ENCODE results near the gene PLCL1.

PLCL1 gene

DNA sequence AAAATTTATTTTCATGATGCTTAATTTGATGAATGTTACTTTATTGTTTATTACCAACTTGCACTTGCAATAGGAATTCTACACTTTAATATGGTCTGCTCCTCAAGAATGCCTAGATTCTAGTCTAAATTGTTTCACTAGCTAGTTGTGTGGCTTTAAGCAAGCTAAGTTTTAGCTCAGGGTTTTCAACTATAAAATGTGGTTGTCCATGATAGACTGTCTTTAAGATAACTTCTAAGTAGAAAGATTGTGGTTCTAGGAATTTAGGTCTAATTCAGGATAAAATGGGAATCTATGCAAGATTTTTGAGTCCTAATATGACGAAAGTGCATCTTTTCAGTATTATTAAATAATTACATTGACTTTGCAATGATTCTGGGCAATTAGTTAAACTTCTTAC lies 294.0 kb downstream of the PLCL1 start:
- no peaks in the 10 kb centered on the region for H3K4me1 Mint-ChIP-seq
- no peak for DNase-seq (ENCODE audit: low spot score in 2 of 2)
- H3K9me3 Mint-ChIP-seq = no peaks in the 10 kb centered on the region
- no peak for ATAC-seq (replicated peaks; ENCODE audit: extremely low read depth, poor library complexity, severe bottlenecking)
- no peaks in the 10 kb centered on the region for H3K36me3 Mint-ChIP-seq (ENCODE audit: insufficient read depth)
- H3K27ac Mint-ChIP-seq (ENCODE audit: low read depth) = no peak overlapping the region
- H3K27me3 Mint-ChIP-seq = no peaks in the 10 kb centered on the region
- H3K4me3 Mint-ChIP-seq = no peak overlapping the region

DNA sequence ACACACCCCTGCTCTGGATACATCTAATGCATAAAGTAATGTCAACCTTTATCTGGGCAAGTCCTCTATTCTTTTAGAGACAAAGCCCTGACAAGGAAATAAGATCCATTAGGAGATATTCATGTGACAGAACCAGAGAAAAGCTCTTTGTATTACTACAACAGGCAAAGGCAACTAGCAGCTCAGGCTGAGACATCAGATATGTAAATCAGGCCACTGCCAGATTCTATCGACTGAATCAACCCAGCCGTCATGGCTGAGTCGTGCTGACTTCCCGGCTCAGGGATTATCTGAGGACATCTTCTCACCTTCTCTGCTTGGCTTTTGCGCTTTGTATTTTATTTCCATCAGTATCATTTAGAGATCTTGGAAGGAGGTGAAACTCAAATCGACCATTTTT lies 294.5 kb downstream of the PLCL1 start:
- H3K9me3 Mint-ChIP-seq = no peaks in the 10 kb centered on the region
- no peaks in the 10 kb centered on the region for H3K4me1 Mint-ChIP-seq
- no peak overlapping the region for H3K27ac Mint-ChIP-seq (ENCODE audit: low read depth)
- H3K27me3 Mint-ChIP-seq = no peaks in the 10 kb centered on the region
- ATAC-seq (replicated peaks; ENCODE audit: extremely low read depth, poor library complexity, severe bottlenecking) (no peak), DNase-seq (ENCODE audit: low spot score in 2 of 2) (no peak)
- no peak overlapping the region for H3K4me3 Mint-ChIP-seq
- H3K36me3 Mint-ChIP-seq (ENCODE audit: insufficient read depth) = no peaks in the 10 kb centered on the region

DNA sequence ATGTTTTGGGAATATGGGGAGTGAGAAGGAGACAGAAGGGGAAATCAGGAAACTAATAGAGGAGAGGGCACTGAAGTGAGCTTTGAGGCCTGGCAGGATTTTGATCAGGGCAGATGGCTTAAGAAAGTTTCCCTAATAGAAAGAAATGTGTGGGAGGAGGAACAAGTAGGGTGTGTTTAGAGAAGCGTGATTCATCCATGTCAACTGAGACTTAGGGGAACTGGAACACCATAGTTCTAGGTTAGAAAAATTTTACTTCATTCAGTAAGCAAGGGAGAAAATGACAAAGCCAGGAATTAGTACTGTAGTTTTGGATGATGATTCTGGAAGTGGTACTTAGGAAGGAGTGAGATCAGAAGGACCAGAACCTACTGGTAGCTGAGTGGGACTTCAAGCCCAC lies 296.0 kb downstream of the PLCL1 start:
- Mint-ChIP-seq H3K9me3 (no peaks in the 10 kb centered on the region), H3K4me3 (no peak overlapping the region), H3K4me1 (no peaks in the 10 kb centered on the region), H3K27ac (ENCODE audit: low read depth) (no peak overlapping the region), H3K27me3 (no peaks in the 10 kb centered on the region), H3K36me3 (ENCODE audit: insufficient read depth) (no peaks in the 10 kb centered on the region)
- DNase-seq (ENCODE audit: low spot score in 2 of 2) = no peak
- ATAC-seq (replicated peaks; ENCODE audit: extremely low read depth, poor library complexity, severe bottlenecking) = no peak

DNA sequence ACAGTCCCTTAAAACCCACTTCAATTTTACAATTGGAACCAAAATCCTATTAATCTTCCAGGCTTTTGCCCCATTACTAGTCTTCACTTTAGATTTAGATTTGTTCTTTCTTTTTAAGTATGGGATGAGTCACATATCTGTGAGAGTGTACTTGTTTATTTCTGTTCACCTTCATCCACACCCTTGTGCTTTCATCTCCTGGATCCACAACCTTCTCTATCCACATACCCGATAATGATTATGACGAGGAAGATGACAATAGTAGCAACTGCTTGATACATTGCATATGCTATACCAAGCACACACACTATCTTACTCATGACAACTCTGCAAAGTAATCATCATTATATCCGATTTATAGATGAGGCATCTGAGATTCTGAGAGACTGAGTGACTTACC lies 297.3 kb downstream of the PLCL1 start:
- Mint-ChIP-seq H3K4me1 (no peaks in the 10 kb centered on the region), H3K27ac (ENCODE audit: low read depth) (no peak overlapping the region), H3K9me3 (no peaks in the 10 kb centered on the region), H3K27me3 (no peaks in the 10 kb centered on the region), H3K4me3 (no peak overlapping the region), H3K36me3 (ENCODE audit: insufficient read depth) (no peaks in the 10 kb centered on the region)
- no peak for ATAC-seq (replicated peaks; ENCODE audit: extremely low read depth, poor library complexity, severe bottlenecking)
- DNase-seq (ENCODE audit: low spot score in 2 of 2) = no peak

DNA sequence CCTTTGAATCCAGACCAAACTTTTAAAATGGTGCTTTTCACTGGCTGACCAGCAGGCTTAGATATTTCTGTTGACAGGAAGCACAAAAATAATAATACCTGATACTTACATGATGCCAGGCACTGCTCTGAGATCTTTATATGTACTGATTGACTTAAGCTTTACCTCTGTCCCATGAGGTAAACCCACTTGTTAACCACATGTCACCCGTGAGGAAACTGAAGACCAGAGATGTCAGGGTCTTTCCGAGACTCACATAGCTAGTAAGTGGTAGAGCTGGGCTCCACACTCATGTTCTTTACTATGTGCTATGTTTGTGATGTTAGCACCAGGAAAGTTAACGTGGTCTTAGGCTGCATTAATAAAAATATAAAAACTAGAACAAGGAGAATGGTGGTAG lies 297.7 kb downstream of the PLCL1 start:
- H3K9me3 Mint-ChIP-seq = no peaks in the 10 kb centered on the region
- H3K27ac Mint-ChIP-seq (ENCODE audit: low read depth) = no peak overlapping the region
- no peaks in the 10 kb centered on the region for H3K27me3 Mint-ChIP-seq
- H3K36me3 Mint-ChIP-seq (ENCODE audit: insufficient read depth) = no peaks in the 10 kb centered on the region
- DNase-seq (ENCODE audit: low spot score in 2 of 2) (no peak), ATAC-seq (replicated peaks; ENCODE audit: extremely low read depth, poor library complexity, severe bottlenecking) (no peak)
- no peak overlapping the region for H3K4me3 Mint-ChIP-seq
- H3K4me1 Mint-ChIP-seq = no peaks in the 10 kb centered on the region

DNA sequence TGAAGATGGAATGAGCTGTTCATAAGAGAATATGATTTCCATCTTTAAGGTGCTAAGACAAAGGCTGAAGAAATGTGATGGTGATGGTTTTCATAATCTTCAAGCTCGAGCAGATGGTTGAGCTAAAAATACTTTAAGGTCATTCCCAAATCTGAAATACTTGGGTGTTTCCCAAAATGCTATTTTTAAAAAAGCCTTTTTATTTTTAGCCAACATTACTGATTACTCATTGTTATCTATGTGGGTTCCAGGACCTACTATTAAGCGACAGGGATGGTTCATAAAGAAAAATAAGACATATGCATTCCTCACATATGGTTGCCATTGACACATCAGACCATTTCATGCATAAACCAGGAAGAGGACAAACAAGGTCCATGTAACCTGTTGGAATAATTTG lies 298.5 kb downstream of the PLCL1 start:
- H3K27ac Mint-ChIP-seq (ENCODE audit: low read depth) = no peak overlapping the region
- no peaks in the 10 kb centered on the region for H3K9me3 Mint-ChIP-seq
- H3K4me1 Mint-ChIP-seq = no peaks in the 10 kb centered on the region
- no peak for ATAC-seq (replicated peaks; ENCODE audit: extremely low read depth, poor library complexity, severe bottlenecking)
- no peaks in the 10 kb centered on the region for H3K36me3 Mint-ChIP-seq (ENCODE audit: insufficient read depth)
- no peak overlapping the region for H3K4me3 Mint-ChIP-seq
- DNase-seq (ENCODE audit: low spot score in 2 of 2) = no peak
- H3K27me3 Mint-ChIP-seq = no peaks in the 10 kb centered on the region

DNA sequence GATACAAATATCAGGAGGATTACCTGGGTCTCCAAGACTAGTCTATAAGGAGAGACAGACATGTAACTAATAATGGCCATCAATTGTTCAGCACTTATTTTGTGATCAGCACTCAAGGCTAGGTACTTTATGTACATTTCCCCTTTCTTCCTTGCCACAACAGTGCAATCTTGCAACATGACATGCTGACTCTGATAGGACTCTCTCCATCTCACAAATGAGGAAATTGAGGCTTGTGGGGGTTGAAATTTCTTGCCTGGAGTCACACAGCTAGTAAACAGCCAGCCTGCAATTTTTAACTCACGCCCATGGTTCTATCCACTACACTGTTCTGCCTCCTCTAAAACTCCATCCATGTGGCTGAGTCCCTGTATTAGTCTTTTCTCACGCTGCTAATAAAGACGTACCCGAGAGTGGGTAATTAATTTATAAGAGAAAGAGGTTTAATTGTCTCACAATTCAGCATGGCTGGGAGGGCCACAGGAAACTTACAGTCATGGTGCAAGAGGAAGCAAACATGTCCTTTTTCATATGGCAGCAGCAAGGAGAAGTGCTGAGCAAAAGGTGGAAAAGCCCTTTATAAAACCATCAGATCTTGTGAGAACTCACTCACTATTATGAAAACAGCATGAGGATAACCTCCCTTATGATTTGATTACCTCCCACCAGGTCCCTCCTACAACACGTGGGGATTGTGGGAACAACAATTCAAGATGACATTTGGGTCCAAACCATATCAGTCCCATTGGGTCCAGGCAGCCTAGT lies 302.4 kb downstream of the PLCL1 start:
- H3K27ac Mint-ChIP-seq (ENCODE audit: low read depth) = no peak overlapping the region
- H3K9me3 Mint-ChIP-seq = no peaks in the 10 kb centered on the region
- no peak overlapping the region for H3K4me3 Mint-ChIP-seq
- peak; percentile 24 for ATAC-seq (replicated peaks; ENCODE audit: extremely low read depth, poor library complexity, severe bottlenecking)
- H3K27me3 Mint-ChIP-seq = no peaks in the 10 kb centered on the region
- DNase-seq (ENCODE audit: low spot score in 2 of 2) = no peak
- no peaks in the 10 kb centered on the region for H3K4me1 Mint-ChIP-seq
- no peaks in the 10 kb centered on the region for H3K36me3 Mint-ChIP-seq (ENCODE audit: insufficient read depth)

DNA sequence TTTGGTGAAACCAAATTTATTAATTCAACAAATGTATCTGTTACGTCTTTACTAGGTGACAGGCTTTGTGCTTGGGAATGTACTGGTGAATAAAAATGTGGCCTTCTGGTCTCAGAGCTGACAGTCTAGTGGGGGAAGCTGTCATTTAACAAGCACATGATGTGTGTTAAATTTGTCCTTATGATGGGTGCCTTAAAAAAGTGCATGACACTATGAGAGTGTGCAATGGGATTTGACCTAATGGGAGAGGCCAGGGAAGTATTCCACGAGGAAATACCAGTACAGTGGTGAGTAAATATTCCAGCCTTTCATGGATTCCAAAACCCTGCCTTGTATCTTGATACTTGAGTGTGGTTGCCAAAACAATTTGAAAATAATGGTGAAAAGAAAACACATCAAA lies 308.9 kb downstream of the PLCL1 start:
- Mint-ChIP-seq H3K27me3 (no peaks in the 10 kb centered on the region), H3K4me3 (no peak overlapping the region), H3K4me1 (no peaks in the 10 kb centered on the region), H3K36me3 (ENCODE audit: insufficient read depth) (no peaks in the 10 kb centered on the region), H3K27ac (ENCODE audit: low read depth) (no peak overlapping the region), H3K9me3 (no peaks in the 10 kb centered on the region)
- no peak for ATAC-seq (replicated peaks; ENCODE audit: extremely low read depth, poor library complexity, severe bottlenecking)
- DNase-seq (ENCODE audit: low spot score in 2 of 2) = no peak

DNA sequence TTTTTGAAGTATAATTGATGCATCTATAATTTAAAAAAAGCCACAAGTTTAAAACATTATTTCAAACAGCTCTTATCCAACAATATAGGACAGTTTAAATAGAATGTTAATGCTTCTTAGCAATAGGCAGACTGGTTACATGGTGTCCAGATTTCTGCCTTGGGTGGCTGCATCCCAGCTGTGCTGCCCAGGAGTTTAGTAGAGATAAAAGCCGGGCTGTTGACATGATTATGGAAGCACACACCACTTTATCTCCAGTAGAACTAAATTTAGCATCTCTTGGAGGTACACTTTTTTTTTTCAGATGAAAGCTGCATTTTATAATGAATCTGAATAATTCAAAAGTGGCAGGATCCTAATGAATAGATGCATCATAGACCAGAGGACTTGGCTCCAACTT lies 309.7 kb downstream of the PLCL1 start:
- no peak overlapping the region for H3K27ac Mint-ChIP-seq (ENCODE audit: low read depth)
- ATAC-seq (replicated peaks; ENCODE audit: extremely low read depth, poor library complexity, severe bottlenecking) (no peak), DNase-seq (ENCODE audit: low spot score in 2 of 2) (no peak)
- no peaks in the 10 kb centered on the region for H3K36me3 Mint-ChIP-seq (ENCODE audit: insufficient read depth)
- no peak overlapping the region for H3K4me3 Mint-ChIP-seq
- no peaks in the 10 kb centered on the region for H3K9me3 Mint-ChIP-seq
- H3K27me3 Mint-ChIP-seq = no peaks in the 10 kb centered on the region
- H3K4me1 Mint-ChIP-seq = no peaks in the 10 kb centered on the region

DNA sequence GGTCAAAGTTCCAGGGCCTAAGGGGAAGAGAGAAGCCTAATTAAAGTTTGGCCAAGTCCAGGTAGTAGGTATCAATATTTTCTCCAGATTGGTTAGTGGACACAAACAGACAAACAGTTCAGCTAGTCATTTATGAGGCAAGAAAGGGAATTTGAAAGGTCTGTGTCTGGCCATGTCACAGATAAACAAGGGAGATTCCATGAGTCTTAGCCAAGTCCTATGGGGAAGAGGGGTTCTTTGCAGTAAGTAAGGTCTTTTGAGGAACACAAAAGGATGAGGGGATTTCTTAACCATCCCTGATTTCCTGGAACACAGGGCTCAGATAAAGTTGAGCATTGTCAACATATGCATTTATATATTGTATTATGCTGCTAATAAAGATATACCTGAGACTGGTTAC lies 310.8 kb downstream of the PLCL1 start:
- no peak for DNase-seq (ENCODE audit: low spot score in 2 of 2)
- H3K4me3 Mint-ChIP-seq = no peak overlapping the region
- ATAC-seq (replicated peaks; ENCODE audit: extremely low read depth, poor library complexity, severe bottlenecking) = no peak
- no peaks in the 10 kb centered on the region for H3K27me3 Mint-ChIP-seq
- no peaks in the 10 kb centered on the region for H3K9me3 Mint-ChIP-seq
- no peaks in the 10 kb centered on the region for H3K4me1 Mint-ChIP-seq
- H3K27ac Mint-ChIP-seq (ENCODE audit: low read depth) = peak overlapping the region; percentile 50
- no peaks in the 10 kb centered on the region for H3K36me3 Mint-ChIP-seq (ENCODE audit: insufficient read depth)

DNA sequence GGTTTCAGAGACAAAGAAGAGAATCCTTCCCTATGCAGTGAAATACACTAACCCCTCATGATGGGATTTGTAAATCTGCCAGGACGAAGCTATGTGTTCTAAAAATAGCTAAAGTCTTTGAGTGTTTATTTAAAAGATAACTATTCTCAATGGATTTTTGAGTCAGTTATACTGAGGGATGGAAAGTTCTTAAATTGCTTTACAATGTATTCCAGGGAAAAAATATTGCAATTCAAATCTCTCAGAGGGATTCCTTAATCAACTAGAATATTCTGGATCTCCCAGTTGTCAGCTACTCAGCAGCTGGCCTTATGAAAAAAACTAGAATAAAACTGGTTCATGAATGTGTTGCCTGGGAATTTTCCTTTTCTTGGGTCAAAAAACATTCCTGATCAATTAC lies 312.4 kb downstream of the PLCL1 start:
- Mint-ChIP-seq H3K27me3 (peaks cover 7% of the 10 kb centered on the region), H3K9me3 (no peaks in the 10 kb centered on the region), H3K36me3 (ENCODE audit: insufficient read depth) (no peaks in the 10 kb centered on the region), H3K4me1 (no peaks in the 10 kb centered on the region), H3K4me3 (no peak overlapping the region), H3K27ac (ENCODE audit: low read depth) (no peak overlapping the region)
- DNase-seq (ENCODE audit: low spot score in 2 of 2) (no peak), ATAC-seq (replicated peaks; ENCODE audit: extremely low read depth, poor library complexity, severe bottlenecking) (no peak)

DNA sequence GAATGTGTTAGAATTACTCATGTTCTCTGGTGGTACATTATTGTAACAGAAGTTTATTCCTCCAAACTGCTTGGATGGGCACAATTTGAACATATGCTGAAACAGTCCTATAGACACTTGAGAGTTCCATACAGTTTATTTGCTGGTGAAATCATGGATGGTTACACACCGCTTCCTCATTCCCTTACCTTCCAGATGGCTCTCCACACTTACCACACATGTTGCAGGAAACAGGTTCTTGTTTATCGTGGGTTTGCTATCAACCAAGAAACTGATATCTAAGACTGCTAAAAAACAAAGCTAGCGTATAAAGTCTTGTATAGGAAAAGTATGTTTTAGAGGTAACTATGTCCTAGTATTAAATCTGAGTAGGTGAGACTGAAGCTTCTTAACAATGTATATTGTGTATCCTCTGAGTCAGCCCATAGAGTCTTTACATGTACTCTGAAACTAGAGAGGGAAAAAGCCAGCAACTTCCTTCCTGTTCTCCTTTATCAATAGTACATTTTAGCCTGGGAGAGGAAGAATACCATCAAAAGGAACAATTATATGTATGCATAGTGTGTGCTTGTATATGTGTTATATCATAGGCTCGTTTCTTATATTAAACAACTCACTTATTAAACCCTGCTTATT lies 313.1 kb downstream of the PLCL1 start:
- DNase-seq (ENCODE audit: low spot score in 2 of 2) = no peak
- Mint-ChIP-seq H3K4me1 (no peaks in the 10 kb centered on the region), H3K27me3 (peaks cover 8% of the 10 kb centered on the region), H3K27ac (ENCODE audit: low read depth) (no peak overlapping the region), H3K9me3 (no peaks in the 10 kb centered on the region), H3K4me3 (no peak overlapping the region), H3K36me3 (ENCODE audit: insufficient read depth) (no peaks in the 10 kb centered on the region)
- ATAC-seq (replicated peaks; ENCODE audit: extremely low read depth, poor library complexity, severe bottlenecking) = no peak

DNA sequence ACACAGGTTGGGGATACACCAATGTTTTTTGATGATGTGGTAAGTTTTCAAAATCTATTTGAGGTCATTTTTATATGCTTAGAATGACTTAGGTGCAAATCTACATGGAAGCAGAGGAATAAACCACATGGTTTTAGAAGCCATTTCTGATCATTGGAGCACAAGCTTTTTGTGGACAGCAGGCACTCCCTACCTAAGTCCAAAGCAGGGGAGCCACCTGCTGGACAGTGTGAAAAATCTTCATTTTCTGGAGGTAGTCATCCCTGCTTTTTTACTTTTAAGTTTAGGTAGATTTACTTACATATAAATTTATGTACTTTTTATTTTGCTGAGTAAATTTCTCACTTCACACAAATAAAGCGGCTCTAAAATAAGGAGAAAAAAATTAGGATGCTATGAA lies 323.2 kb downstream of the PLCL1 start:
- Mint-ChIP-seq H3K4me3 (no peak overlapping the region), H3K36me3 (ENCODE audit: insufficient read depth) (no peaks in the 10 kb centered on the region), H3K9me3 (no peaks in the 10 kb centered on the region), H3K27me3 (peaks cover 14% of the 10 kb centered on the region), H3K4me1 (no peaks in the 10 kb centered on the region), H3K27ac (ENCODE audit: low read depth) (no peak overlapping the region)
- no peak for ATAC-seq (replicated peaks; ENCODE audit: extremely low read depth, poor library complexity, severe bottlenecking)
- no peak for DNase-seq (ENCODE audit: low spot score in 2 of 2)
